Astrocyte of the cerebellum (primary cell): ENCODE measurements around the gene DIPK1A.

Source experiments
- DNase-seq: peaks from one replicate; pipeline ENCODE4 v3.0.0-alpha.2; 2011; ENCODE audit warnings: low read depth
- H3K4me3 ChIP-seq: 2 replicates; pipeline ENCODE4 v1.5.1; 2011; ENCODE audit warnings: mild to moderate bottlenecking, low read depth, low read length, moderate library complexity
- in situ Hi-C: cut with HindIII; loops from 2 replicates; pipeline ENCODE4 v1.10.0; 2017; ENCODE audit warnings: low sequenced_read_pairs
- TF ChIP-seq, protein P1 (sequence below): IDR thresholded peaks from 2 replicates; pipeline ENCODE4 v1.5.1; 2012; ENCODE audit warnings: low read length, low read depth, moderate library complexity, mild to moderate bottlenecking; ENCODE audit errors: missing control alignments

Gene DIPK1A

GRCh38 chr1:92826792-92827191 is 134.5 kb downstream of the DIPK1A start:
- no peak overlapping the region for H3K4me3 ChIP-seq
- in situ Hi-C loops = no loop called here
- TF ChIP-seq, protein P1, sequence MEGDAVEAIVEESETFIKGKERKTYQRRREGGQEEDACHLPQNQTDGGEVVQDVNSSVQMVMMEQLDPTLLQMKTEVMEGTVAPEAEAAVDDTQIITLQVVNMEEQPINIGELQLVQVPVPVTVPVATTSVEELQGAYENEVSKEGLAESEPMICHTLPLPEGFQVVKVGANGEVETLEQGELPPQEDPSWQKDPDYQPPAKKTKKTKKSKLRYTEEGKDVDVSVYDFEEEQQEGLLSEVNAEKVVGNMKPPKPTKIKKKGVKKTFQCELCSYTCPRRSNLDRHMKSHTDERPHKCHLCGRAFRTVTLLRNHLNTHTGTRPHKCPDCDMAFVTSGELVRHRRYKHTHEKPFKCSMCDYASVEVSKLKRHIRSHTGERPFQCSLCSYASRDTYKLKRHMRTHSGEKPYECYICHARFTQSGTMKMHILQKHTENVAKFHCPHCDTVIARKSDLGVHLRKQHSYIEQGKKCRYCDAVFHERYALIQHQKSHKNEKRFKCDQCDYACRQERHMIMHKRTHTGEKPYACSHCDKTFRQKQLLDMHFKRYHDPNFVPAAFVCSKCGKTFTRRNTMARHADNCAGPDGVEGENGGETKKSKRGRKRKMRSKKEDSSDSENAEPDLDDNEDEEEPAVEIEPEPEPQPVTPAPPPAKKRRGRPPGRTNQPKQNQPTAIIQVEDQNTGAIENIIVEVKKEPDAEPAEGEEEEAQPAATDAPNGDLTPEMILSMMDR = no peak
- no peak for DNase-seq

DNA sequence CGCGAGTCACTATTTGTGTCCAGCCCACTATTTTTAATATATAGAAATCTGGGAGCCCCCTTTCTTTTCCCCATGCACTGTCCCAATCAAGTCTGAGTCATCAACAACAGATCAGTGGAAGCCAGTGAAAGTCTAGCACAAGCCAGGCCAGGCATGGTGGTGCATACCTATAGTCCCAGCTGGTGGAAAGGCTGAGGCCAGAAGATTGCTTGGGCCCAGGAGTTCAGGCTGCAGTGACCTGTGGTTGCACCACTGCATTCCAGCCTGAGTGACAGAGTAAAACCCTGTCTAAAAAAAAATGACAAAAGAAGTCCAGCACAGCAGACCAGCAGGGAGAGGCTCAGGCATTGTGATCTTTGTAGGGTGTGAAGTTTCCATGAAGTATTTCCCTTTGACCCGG is 138.4 kb downstream of the DIPK1A start:
- H3K4me3 ChIP-seq = no peak overlapping the region
- in situ Hi-C loops = no loop called here
- TF ChIP-seq, protein P1 = no peak
- no peak for DNase-seq

DNA sequence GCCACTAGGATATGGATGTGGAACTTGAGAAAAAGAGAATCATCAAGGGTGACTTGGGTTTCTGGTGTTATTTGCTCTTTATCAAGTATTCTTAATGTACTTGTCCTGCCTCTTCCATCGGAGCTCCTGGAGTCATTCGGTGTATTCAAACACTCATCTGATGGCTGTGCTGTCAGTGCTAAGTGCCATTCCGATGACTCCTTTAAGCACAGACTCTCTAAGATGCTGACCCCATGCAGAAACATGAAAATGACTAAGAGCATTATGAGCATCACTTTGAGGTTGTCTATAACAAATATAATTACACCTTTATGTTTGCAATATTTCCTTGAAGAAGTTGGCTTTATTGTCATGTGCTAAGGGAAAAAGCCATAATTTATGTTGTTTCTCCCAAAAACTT is 140.7 kb downstream of the DIPK1A start:
- TF ChIP-seq, protein P1 = no peak
- H3K4me3 ChIP-seq = no peak overlapping the region
- DNase-seq = no peak
- in situ Hi-C loops = no loop called here

DNA sequence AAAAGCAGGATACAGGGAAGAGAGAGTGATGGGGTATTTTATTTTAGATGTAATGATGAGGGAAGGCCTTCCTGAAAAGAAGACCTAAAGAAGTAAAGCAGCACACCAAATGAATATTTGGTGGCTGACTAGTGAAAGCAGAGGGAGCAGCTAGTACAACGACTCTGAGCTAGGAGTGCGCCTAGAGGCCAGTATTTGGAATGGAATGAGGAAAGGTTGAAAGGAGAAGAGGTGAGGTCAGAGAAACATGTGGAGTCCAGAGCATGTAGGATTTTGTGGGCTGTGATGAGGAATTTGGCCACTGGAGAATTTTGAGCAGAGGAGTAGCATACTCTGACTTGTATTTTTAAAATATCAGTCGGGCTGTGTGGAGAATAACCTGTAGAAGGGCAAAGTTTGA is 141.2 kb downstream of the DIPK1A start:
- no peak for DNase-seq
- TF ChIP-seq, protein P1 = no peak
- in situ Hi-C loops = no loop called here
- no peak overlapping the region for H3K4me3 ChIP-seq

- no peak for DNase-seq
- no peak overlapping the region for H3K4me3 ChIP-seq
- in situ Hi-C loops = no loop called here
Measured at GRCh38 chr1:92817986-92818764, 143.1 kb downstream of the DIPK1A start.

DNA sequence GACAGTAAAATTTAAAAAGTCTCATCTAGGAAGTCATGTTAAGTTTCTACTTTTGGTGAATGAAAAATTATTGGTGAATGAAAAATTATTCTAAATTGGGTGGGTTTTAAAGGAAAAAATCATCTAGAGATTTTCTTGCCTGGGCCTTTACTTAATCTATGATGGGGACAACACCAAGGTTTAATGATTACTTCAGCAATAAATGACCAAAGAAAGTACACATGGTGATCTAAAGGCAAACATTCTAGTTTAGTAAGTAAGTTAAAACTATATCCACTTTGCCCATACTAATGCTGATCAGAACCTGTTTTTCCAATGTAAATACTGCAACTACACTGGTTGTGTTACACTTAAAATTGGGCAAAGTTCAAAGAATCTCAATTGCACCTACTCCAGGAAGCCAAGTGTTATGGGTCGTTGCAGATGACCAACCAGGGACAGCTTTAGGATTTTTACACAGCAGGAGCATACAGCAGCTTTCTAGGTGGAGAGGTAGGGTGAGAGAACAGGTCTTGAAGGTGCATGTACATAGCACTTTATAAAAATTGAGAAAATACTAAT is 144.0 kb downstream of the DIPK1A start:
- TF ChIP-seq, protein P1 = no peak
- no peak overlapping the region for H3K4me3 ChIP-seq
- no peak for DNase-seq
- in situ Hi-C loops = no loop called here

More at GRCh38 chr1:92817986-92818764, 143.1 kb downstream of the DIPK1A start:
- TF ChIP-seq, protein P1 = peak; percentile 76
